Cardiac ventricle fibroblast (primary cell): ENCODE results near the gene RPS27L. TPM values are rescaled to one million over a fixed set of nuclear protein-coding genes. Genes with fewer than 3 reads are reported as not detected.

Experiments used
- total RNA-seq: library from RNA; depleted of rRNA; stranded (reverse); fragments of >200 nt; gene quantifications from 2 replicates; pipeline ENCODE4 v1.2.3, GENCODE V29; 2015

The RPS27L gene
- total RNA-seq, result 159 and 207 TPM in 2 replicates

DNA sequence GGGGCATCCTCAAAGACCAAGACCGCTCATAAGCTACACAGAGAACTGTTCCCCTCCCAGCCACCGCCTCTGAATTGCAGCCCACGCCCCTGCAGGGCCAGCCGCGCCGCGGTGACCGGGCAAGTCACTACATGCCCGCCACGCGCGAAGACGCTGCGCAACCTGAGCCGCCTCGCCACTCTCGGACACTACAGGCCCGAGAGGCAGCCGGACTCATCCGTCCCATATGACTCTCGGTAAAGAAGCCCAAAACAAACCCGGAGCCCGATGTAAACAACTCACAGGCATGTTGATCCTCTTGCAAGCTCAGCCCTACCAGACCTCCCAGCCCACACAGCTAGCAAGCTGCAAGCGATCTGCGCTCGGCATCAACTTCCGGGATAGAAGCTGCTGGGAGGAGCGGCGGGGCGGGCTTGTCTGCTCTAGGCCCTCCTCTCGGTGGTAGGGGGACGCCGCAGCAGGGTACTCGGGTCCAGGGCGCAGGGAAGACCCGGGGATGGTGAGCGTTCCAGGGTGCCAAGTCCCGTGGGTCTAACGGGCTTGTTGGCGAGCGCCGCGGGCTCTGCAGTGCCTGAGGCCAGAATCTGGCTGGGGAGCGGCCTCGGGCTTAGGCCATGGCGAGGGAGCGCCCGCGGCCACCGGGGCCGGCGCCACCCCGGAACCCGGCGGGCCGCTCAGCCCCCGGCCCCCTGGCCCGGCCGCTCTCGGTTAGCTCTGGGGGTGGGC is at the start of gene RPS27L:
Gene RPS27L (minus strand): TSS at position 360 of the 726 bp plus-strand sequence. CDS start 72 bp downstream, at position 288.

DNA sequence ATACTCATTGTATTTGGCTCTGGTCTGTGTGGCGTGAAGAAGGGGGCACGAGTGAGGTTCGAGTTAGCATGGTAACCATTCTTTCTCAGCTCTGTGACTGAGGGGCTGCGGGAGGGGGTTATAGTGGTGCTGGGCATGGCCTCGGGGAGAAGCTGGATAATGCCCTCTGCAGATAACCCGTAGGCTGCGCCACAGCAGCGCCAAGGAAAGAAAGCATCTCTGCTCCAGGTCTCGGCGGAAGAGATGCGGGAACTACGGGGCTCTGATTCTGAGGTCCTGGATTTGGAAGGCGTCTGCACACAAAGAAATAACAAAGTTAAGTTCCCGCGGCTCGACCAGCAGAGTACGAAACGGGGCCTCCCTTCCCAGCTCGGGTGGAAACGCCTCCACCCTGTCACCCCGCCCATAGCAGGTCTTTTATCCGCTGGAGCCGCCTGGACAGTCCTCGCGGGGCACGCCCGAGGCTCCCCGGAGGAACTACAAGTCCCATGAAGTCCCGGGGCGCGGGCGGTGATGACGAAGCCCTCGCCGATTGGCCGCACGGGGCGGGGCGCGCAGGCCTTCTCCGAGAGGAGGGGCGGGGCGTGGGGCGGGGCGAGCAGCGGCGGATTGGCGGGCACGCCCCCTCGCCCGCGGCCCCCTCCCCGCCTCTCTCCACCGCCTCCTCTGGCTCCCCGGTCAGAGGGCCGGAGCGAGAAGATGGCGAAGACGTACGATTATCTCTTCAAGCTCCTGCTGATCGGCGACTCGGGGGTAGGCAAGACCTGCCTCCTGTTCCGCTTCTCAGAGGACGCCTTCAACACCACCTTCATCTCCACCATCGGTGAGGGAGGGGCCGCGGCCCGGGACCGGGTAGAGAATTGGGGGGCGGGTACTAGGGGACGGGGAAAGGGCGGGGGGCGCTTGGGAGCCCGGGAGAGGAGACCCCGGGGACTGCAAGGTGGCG is 31.9 kb upstream of the RPS27L start, which contains the start of gene RAB8B:
Gene RAB8B (plus strand): TSS at position 681 of the 946 bp plus-strand sequence. CDS start 19 bp downstream, at position 700.

DNA sequence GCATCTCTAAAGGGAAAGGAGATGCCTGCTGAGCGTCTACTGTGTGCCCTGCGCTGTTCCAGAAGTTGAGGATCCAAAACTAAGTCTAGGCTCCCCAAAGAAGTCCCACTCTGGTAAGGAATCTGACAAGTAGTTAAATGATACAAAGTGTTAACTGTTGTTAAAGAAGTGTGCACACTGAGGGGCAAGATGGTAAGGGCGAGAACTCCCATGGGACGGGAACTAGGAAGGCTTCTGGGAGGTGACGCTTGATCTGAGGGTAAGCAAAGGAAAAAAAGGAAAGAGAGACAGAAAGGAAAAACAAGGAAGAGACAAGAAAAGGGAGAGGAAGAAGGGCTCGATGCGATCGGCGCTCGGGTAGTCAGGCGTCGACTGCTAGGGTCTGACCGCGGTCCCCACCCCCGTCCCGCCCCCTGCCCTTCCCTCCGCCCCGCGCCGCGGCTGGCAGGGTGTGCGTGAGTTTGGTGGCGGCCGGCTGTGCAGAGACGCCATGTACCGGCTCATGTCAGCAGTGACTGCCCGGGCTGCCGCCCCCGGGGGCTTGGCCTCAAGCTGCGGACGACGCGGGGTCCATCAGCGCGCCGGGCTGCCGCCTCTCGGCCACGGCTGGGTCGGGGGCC is 35.8 kb downstream of the RPS27L start, which contains the start of gene LACTB:
Gene LACTB (plus strand): TSS at position 480 of the 620 bp plus-strand sequence. CDS start 11 bp downstream, at position 491.

Other genes starting within 250 kb of the RPS27L start
- 89.0 and 105 TPM in 2 replicates for gene TPM1, start 114.7 kb downstream of the RPS27L start, total RNA-seq
- gene LACTB, start 35.6 kb downstream of the RPS27L start, total RNA-seq, result 15.5 and 21.1 TPM in 2 replicates
- gene RAB8B, start 32.1 kb upstream of the RPS27L start, total RNA-seq, result 43.3 and 46.1 TPM in 2 replicates
- 13.0 and 14.5 TPM in 2 replicates for gene APH1B, start 120.1 kb upstream of the RPS27L start, total RNA-seq
- gene CA12, start 224.4 kb upstream of the RPS27L start, total RNA-seq, result 106 and 107 TPM in 2 replicates